Measurements from ENCODE around the gene THAP4. TPM values are rescaled to one million over a fixed set of nuclear protein-coding genes. Genes with fewer than 3 reads are reported as not detected.

THAP4 gene
- total RNA-seq, 3 donors from 2014 or later (not counting 1 experiment from before 2014, with no cell fraction given) = 19.8 to 29.2 (median 27.8) TPM

- H3K9me3 ChIP-seq (ENCODE audit: control insufficient read depth, insufficient read depth, low read length) = no peaks in the 10 kb centered on the region
- intact Hi-C loops (cut with micrococcal nuclease) = no loop called here
- H3K36me3 ChIP-seq (ENCODE audit: control insufficient read depth, insufficient read depth, low read length) = peaks cover 22% of the 10 kb centered on the region
- Mint-ChIP-seq H3K4me1 (peaks cover 22 to 30% of the 10 kb centered on the region in 2 donors), H3K4me3 (no peak overlapping the region), H3K36me3 (peaks cover 7% of the 10 kb centered on the region), H3K9me3 (no peaks in the 10 kb centered on the region), H3K27ac (no peak overlapping the region), H3K27me3 (ENCODE audit: low read depth in 2 of 2) (no peaks in the 10 kb centered on the region)
- 91% methylated on average over 6 of the region's 6 CpGs for WGBS (ENCODE audit: insufficient coverage)
- ATAC-seq = no peak
- no peak for DNase-seq
- no peaks in the 10 kb centered on the region for H3K4me1 ChIP-seq (ENCODE audit: control insufficient read depth, insufficient read depth, low read length)
- H3K27ac ChIP-seq (ENCODE audit: low read length) = no peak overlapping the region
- TF ChIP-seq, protein P1, sequence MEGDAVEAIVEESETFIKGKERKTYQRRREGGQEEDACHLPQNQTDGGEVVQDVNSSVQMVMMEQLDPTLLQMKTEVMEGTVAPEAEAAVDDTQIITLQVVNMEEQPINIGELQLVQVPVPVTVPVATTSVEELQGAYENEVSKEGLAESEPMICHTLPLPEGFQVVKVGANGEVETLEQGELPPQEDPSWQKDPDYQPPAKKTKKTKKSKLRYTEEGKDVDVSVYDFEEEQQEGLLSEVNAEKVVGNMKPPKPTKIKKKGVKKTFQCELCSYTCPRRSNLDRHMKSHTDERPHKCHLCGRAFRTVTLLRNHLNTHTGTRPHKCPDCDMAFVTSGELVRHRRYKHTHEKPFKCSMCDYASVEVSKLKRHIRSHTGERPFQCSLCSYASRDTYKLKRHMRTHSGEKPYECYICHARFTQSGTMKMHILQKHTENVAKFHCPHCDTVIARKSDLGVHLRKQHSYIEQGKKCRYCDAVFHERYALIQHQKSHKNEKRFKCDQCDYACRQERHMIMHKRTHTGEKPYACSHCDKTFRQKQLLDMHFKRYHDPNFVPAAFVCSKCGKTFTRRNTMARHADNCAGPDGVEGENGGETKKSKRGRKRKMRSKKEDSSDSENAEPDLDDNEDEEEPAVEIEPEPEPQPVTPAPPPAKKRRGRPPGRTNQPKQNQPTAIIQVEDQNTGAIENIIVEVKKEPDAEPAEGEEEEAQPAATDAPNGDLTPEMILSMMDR (IDR thresholded peaks at IDR 0.05) = no peak
- H3K27me3 ChIP-seq (ENCODE audit: control insufficient read depth, insufficient read depth, low read length) = no peaks in the 10 kb centered on the region
- H3K4me3 ChIP-seq (ENCODE audit: low read length) = no peak overlapping the region
Measured at GRCh38 chr2:241648453-241648852, 11.5 kb upstream of the THAP4 start.

DNA sequence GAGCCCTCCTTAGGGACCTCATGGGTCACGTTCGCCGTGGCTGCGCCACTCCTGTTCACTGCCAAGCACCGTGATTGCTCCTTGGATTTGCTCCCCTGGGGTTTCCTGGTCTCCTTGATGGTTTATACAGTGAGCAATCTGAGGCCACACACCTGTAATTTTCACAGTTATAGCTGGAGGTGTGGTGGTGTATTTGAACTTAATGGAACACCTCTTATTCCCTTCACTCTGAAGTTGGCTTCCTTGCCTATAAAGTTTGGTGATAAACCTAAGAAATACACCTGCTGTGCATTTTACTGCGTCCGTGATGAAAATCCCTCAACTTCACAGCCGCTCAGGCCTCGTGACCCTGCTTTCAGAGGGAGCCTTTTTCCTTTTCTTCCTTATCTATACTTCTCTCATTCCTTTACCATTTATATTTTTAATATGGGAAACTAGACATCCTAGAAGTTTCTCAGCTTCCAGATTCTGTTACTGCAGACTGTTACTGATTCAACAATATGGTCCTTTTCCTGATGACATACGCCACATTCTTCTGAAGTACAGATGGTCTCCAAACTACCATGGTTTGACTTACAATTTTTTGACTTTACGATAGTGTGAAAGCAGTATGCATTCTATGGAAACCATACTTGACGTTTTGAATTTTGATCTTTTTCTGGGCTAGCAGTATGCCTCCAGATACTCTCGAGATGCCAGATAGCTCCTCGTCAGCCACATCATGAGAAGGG, 9.1 kb upstream of the THAP4 start:
- WGBS (ENCODE audit: insufficient coverage) = 94% methylated on average over 14 of the region's 14 CpGs
- H3K4me3 Mint-ChIP-seq = no peak overlapping the region

GRCh38 chr2:241645056-241645914, 8.3 kb upstream of the THAP4 start:
- no peak overlapping the region for H3K4me3 Mint-ChIP-seq
- peaks cover 36 to 50% of the 10 kb centered on the region in 2 donors for H3K4me1 Mint-ChIP-seq
- no peaks in the 10 kb centered on the region for H3K9me3 Mint-ChIP-seq
- H3K36me3 Mint-ChIP-seq = no peaks in the 10 kb centered on the region
- ATAC-seq (no peak), DNase-seq (no peak)
- no peaks in the 10 kb centered on the region for H3K27me3 ChIP-seq (ENCODE audit: control insufficient read depth, insufficient read depth, low read length)
- intact Hi-C loops (cut with micrococcal nuclease) = no loop called here
- no peak overlapping the region for H3K27ac Mint-ChIP-seq
- H3K9me3 ChIP-seq (ENCODE audit: control insufficient read depth, insufficient read depth, low read length) = no peaks in the 10 kb centered on the region
- H3K36me3 ChIP-seq (ENCODE audit: control insufficient read depth, insufficient read depth, low read length) = no peaks in the 10 kb centered on the region
- TF ChIP-seq, protein P1 (IDR thresholded peaks at IDR 0.05) = no peak
- H3K27ac ChIP-seq (ENCODE audit: low read length) = no peak overlapping the region
- 94% methylated on average over 26 of the region's 26 CpGs for WGBS (ENCODE audit: insufficient coverage)
- no peak overlapping the region for H3K4me3 ChIP-seq (ENCODE audit: low read length)
- peaks cover 5% of the 10 kb centered on the region for H3K4me1 ChIP-seq (ENCODE audit: control insufficient read depth, insufficient read depth, low read length)
- no peaks in the 10 kb centered on the region for H3K27me3 Mint-ChIP-seq (ENCODE audit: low read depth in 2 of 2)

More for the DNA sequence above, 9.1 kb upstream of the THAP4 start:
- Mint-ChIP-seq H3K36me3 (peaks cover under 1% of the 10 kb centered on the region), H3K4me1 (peaks cover 31 to 50% of the 10 kb centered on the region in 2 donors), H3K9me3 (no peaks in the 10 kb centered on the region), H3K27ac (no peak overlapping the region), H3K27me3 (ENCODE audit: low read depth in 2 of 2) (no peaks in the 10 kb centered on the region)
- H3K4me1 ChIP-seq (ENCODE audit: control insufficient read depth, insufficient read depth, low read length) = peaks cover 5% of the 10 kb centered on the region
- H3K4me3 ChIP-seq (ENCODE audit: low read length) = no peak overlapping the region
- H3K36me3 ChIP-seq (ENCODE audit: control insufficient read depth, insufficient read depth, low read length) = peaks cover 3% of the 10 kb centered on the region
- no peak for ATAC-seq
- no peak overlapping the region for H3K27ac ChIP-seq (ENCODE audit: low read length)
- no peaks in the 10 kb centered on the region for H3K9me3 ChIP-seq (ENCODE audit: control insufficient read depth, insufficient read depth, low read length)
- TF ChIP-seq, protein P1 (IDR thresholded peaks at IDR 0.05) = no peak
- no peaks in the 10 kb centered on the region for H3K27me3 ChIP-seq (ENCODE audit: control insufficient read depth, insufficient read depth, low read length)
- intact Hi-C loops (cut with micrococcal nuclease) = no loop called here
- no peak for DNase-seq
